ENCODE measurements around the gene APP.

GRCh38 chr21:25896501-25897056, 274.0 kb downstream of the APP start:
- TF ChIP-seq POLR2A (IDR thresholded peaks at IDR 0.05) = no peak
- TF ChIP-seq, protein P1, sequence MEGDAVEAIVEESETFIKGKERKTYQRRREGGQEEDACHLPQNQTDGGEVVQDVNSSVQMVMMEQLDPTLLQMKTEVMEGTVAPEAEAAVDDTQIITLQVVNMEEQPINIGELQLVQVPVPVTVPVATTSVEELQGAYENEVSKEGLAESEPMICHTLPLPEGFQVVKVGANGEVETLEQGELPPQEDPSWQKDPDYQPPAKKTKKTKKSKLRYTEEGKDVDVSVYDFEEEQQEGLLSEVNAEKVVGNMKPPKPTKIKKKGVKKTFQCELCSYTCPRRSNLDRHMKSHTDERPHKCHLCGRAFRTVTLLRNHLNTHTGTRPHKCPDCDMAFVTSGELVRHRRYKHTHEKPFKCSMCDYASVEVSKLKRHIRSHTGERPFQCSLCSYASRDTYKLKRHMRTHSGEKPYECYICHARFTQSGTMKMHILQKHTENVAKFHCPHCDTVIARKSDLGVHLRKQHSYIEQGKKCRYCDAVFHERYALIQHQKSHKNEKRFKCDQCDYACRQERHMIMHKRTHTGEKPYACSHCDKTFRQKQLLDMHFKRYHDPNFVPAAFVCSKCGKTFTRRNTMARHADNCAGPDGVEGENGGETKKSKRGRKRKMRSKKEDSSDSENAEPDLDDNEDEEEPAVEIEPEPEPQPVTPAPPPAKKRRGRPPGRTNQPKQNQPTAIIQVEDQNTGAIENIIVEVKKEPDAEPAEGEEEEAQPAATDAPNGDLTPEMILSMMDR (IDR thresholded peaks at IDR 0.05) = no peak
